Measurements from ENCODE around the gene ARMC5.

The ARMC5 gene

DNA sequence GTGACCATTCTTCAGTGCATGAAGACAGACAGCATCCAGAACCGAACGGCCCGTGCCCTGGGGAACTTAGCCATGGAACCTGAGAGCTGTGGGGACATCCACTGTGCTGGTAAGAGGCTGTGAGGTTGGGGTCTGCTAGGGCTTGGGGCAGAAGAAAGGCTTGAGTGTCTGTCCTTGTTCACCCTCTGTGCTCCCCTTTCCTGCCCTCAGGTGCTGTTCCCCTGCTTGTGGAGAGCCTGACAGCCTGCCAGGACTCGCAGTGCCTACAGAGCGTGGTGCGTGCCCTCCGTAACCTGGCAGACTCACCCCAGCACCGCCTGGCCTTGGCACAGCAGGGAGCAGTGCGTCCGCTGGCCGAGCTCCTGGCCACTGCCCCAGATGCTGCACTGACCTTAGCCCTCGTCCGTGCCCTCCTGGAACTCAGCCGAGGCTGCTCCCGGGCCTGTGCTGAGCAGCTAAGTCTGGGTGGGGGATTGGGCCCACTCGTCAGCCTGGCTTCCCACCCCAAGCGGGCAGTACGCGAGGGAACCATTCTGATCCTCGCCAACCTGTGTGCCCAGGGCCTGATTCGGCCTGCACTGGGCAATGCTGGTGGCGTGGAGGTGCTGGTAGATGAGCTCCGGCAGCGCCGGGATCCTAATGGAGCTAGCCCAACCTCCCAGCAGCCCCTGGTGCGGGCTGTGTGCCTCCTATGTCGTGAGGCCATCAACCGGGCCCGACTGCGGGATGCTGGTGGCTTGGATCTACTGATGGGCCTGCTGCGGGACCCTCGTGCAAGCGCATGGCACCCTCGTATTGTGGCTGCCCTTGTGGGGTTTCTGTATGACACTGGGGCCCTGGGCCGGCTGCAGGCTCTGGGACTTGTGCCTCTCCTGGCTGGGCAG is 2.9 kb downstream of the ARMC5 start:
- DNase-seq, result no peak

DNA sequence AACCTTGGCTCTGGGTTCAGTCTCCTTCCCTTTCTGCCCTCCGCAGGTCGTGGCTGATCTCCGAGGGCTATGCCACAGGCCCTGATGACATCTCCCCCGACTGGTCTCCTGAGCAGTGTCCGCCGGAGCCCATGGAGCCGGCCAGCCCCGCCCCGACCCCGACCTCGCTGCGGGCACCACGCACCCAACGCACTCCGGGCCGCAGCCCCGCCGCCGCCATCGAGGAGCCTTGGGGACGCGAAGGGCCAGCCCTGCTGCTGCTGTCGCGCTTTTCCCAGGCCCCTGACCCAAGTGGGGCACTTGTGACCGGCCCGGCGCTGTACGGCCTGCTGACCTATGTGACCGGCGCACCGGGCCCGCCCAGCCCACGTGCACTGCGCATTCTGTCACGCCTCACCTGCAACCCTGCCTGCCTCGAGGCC is 5.1 kb downstream of the ARMC5 start:
- no peak for DNase-seq

DNA sequence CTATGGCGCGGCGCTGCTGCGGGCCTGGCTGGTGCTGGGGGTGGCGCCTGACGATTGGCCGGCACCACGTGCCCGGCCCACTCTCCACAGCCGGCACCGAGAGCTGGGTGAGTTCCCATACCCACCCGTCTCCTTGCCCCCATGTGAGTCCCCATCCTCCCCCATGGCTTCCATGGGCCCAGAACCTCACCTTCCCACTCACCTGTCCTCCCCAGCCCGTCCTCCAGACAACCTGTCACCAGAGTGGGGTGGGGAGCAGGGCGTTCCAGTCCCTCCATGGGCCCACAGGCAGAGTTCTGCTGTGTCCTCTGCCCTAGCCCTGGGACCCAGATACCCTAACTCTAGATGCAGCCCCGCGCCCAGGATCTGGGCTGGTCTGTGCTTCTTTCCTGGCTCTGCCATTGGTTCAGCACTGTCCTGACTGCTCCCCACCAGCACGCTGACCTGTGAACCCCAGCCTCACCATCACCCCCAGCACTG is 5.5 kb downstream of the ARMC5 start:
- no peak for DNase-seq

DNA sequence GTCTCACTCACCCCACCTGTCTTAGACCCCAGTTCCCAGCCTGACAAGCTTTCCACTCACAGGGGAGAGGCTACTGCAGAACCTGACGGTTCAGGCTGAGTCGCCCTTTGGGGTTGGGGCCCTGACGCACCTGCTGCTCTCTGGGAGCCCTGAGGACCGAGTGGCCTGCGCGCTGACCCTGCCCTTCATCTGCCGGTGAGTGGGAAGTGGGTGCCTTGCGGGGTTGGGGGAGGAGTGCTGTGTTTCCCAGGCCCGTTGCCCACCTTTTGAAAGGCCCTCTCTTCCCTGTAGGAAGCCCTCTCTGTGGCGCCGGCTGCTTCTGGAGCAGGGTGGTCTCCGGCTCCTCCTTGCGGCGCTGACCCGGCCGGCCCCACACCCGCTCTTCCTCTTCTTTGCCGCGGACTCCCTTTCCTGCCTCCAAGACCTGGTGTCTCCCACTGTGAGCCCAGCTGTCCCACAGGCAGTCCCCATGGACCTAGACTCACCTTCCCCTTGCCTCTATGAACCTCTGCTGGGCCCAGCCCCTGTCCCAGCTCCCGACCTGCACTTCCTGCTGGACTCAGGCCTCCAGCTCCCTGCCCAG is 6.6 kb downstream of the ARMC5 start:
- DNase-seq, result no peak

DNA sequence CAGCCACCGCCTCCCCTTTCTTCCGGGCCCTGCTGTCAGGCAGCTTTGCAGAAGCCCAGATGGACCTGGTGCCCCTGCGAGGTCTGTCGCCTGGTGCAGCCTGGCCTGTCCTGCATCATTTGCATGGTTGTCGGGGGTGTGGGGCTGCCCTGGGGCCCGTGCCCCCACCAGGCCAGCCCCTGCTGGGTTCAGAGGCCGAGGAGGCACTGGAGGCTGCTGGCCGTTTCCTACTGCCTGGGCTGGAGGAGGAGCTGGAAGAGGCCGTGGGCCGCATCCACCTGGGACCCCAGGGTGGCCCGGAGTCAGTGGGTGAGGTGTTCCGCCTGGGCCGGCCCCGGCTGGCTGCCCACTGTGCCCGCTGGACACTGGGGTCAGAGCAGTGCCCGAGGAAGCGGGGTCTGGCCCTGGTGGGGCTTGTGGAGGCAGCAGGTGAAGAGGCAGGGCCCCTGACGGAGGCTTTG is 7.1 kb downstream of the ARMC5 start:
- DNase-seq, result no peak

DNA sequence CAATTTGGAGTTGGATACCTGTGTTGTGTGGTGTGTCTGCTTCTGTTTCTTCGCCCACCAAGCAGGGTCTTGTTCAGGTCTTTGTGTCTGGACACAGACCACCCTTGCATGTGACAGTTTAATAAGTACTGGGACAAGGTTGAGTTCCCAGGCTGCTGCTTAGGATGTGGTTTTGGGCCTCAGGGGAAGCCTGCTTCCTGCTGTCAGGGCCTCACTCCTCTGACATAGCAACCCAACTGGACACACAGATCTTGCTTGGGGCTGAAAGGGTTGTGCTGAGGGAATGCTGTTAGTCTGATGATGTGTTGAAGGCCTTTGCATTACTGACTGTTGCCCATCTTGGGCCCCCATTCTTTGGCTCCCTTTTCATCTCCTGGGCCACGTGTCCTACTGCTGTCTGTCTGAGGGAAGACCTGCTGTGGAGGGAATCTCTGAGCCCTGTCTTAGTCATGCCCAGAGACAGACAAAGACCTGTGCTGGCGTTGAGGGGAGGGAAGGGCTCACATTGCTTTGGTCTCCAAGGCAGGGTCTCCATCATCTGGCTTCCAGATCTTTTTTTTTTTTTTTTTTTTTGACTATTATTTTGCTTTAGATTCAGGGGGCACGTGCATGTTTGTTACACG is 8.0 kb downstream of the ARMC5 start:
- DNase-seq, result no peak

DNA sequence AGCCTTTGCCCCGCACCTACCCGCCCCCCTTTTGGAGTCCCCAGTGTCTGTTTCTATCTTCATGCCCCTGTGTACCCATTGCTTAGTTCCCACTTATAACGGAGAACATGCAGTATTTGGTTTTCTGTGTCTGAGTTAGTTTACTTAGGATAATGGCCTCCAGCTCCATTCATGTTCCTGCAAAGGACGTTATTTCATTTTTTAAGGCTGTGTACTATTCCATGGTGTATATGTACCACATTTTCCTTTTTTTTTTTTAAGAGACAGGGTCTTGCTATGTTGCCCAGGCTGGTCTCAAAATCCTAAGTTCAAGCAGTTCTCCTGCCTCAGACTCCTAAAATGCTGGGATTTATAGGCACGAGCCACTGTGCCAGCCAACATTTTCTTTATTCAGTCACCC is 8.6 kb downstream of the ARMC5 start:
- DNase-seq, result no peak

DNA sequence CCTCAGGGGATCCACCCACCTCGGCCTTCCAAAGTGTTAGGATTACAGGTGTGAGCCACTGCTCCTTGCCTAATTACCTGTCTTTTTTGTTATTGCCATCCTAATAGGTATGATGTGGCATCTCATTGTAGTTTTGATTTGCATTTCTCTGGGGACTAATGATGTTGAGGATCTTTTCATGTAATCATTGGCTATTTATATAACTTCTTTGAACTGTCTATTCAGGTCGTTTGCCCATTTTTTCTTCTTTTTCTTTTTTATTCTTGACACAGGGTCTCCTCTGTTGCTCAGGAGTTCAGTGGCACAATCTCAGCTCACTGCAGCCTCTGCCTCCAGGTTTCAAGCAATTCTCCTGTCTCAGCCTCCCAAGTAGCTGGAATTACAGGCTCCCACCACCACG is 11.3 kb downstream of the ARMC5 start:
- no peak for DNase-seq

DNA sequence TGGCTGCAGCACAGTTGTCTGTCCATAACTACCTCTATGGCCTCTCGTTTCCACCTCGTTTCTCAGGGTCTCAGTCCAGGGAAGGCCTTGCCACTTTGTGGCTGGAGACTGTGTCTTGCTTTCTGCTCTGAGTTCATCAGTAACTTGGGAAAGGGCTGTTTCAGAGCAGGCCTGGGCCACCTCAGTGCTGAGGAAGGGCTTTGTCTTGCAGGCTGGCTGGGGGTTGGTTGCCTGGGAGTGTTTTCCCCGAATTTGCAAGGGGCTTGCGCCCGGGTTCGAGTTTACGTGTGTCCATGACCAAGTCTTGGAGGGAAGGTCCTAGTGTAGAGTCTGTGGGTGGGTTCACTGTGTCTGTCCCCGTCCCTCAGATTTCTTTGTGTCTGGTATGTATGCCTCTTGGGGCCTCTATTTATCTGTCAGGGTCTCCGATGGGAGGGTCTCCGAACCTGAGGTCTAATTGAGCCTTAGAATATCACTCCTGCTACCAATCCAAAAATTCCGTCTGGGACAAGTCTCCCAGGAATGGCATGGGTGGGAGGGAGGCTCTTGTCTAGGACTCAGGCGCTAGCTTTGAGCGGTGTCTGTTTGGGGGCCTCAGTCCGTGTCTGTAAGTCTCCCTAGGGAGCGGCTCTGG is 12.1 kb downstream of the ARMC5 start:
- DNase-seq, result no peak

DNA sequence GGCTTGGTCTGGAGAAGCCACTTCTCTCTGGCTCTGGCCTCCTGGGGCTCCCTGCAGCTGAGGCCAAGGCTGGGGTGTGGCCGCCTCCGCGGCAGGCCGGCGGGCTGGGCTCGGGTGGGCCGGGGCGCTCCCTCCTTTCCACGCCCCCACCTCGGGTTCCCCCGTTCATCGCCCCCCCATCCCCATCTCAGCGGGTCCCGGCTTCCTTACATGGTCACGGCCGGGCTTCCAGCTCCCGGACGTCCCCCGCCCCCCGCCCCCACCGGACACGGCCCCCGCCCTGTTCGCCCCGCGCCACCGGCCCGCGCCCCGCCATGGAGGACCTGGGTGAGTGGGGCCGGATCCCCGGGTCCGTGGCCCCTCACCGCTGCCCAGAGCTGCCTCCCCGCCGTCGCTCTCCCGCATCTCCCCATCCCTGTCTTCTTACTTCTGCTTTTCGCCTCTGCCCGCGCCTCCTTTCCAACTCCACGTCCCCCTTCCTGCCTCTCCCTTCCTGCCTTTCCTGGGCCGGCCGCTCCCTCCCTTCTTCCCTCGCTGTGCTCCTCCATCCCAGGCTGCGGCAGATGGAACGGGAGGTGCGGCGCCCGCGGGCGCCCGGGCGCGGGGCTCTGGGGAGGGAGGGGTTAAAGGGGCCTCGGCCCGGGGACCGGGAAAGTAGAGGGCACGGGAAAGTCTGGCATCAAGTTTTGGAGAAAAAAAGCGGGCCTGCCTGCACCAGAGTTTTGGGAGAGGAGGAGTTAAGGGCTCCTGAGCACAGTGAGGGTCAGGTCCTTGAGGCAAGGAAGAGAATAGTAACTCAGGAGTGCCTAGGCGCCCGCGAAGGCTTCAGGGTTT is 12.8 kb downstream of the ARMC5 start, which contains the start of gene TGFB1I1:
Gene TGFB1I1, plus strand, starts transcription at position 278 of the 834 bp plus-strand sequence. Its CDS starts 37 bp downstream, at position 315.
- no peak for DNase-seq

DNA sequence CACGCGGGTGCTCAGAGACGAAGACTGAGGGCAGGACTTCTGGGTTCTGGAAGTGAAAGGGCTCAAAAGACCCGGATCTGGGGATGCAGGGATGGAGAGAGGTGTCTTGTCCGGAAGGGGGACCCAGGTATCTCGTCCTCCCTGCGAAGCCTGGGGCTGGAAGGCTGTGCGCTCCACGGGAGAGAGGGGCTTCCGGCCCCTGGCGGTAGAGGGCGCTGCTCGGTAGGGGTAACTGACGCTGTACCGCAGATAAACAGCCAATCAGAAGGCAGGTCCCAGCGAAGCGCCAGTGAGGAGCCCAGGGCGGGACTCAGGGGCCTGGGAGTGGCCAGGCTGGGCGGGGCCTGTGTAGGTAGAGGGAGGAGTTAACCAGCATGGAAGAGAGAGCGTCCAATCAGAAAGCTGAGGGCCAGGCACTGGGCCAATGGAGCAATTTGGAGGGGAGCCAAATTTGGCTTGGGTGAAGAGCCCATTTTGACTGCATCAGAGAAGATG is 13.5 kb downstream of the ARMC5 start:
- peak; percentile 93 for DNase-seq

DNA sequence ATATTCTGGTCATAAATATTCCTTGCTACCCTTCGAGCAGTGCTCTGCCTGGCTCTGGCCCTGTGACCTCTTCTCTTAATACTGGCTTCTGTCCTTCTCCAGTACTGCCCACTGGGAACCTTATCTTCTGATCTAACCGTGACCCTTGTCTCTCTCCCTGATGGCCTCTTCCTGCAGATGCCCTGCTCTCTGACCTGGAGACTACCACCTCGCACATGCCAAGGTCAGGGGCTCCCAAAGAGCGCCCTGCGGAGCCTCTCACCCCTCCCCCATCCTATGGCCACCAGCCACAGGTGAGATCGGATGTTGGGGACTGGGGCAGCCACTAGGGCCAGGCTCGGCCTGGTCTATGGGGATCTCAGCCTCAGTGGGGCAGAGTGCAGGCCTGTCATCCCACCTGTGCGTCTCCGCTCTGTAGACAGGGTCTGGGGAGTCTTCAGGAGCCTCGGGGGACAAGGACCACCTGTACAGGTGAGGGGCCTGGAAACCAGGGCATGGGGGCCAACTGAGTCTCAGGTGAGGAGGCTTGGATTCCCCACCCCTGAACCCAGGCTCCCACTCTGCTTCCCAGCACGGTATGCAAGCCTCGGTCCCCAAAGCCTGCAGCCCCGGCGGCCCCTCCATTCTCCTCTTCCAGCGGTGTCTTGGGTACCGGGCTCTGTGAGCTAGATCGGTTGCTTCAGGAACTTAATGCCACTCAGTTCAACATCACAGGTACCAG is 14.1 kb downstream of the ARMC5 start:
- DNase-seq, result no peak

DNA sequence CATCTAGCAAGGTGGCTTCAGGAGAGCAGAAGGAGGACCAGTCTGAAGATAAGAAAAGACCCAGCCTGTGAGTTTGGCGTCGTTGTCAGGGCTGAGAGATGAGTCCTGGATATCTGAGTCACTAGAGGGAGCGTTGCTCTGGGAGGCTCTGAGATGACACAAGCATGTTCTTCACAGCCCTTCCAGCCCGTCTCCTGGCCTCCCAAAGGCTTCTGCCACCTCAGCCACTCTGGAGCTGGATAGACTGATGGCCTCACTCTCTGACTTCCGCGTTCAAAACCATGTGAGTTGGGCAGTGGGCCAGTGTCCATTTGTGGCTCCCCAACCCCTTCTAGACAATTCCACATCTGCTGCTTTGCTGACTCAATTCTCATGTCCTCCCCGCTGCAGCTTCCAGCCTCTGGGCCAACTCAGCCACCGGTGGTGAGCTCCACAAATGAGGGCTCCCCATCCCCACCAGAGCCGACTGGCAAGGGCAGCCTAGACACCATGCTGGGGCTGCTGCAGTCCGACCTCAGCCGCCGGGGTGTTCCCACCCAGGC is 14.9 kb downstream of the ARMC5 start:
- no peak for DNase-seq

DNA sequence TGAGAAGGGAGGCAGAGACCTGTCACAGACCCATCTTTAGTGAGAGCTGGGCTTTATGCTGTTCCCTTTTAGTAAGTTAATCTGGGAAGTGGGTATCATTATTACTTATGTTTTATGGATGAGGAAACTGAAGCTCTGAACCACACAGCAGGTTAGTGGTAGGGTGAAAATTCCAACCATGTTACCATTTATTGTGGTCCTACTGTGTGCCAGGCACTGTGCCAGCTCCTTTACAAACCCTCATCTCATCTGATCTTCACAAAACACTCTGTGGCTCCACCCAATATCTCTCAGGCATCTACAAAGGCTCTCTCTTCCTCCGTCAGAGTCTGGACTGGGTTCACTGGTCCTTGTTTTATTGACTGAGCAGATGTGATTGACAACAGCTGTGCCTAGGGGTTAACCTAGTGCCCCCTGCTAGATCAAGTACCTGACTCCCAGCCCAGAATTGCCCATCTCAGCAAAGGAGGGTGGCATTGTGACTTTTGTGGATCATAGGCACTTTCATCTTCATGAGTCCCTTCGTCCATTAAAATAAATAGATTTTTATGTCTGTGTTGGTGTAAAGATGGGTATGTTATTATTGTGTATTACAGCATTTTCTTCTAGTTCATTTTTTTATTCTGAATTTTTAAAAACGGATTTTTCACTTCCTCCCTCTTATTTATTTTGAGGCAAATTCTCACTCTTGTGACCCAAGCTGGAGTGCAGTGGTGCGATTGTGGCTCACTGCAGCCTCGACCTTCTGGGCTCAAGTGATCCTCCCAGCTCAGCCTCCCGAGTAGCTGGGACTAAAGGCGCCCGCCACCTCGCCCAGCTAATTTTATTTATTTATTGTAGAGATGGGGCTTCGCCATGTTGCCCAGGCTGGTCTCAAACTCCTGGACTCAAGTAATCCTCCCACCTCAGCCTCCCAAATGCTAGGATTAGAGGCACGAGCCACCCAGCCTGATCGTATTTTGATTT is 15.8 kb downstream of the ARMC5 start:
- no peak for DNase-seq

DNA sequence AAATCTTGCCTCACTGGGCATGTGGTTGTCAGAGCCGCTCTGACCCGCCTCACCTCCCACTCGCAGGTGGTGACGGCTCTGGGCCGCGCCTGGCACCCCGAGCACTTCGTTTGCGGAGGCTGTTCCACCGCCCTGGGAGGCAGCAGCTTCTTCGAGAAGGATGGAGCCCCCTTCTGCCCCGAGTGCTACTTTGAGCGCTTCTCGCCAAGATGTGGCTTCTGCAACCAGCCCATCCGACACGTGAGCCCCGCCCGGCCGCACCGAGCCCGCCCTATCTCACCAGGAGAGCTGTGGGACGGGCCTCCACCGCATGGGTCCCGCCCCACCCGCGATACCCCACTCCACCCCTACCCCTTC is 16.6 kb downstream of the ARMC5 start:
- DNase-seq, result no peak

DNA sequence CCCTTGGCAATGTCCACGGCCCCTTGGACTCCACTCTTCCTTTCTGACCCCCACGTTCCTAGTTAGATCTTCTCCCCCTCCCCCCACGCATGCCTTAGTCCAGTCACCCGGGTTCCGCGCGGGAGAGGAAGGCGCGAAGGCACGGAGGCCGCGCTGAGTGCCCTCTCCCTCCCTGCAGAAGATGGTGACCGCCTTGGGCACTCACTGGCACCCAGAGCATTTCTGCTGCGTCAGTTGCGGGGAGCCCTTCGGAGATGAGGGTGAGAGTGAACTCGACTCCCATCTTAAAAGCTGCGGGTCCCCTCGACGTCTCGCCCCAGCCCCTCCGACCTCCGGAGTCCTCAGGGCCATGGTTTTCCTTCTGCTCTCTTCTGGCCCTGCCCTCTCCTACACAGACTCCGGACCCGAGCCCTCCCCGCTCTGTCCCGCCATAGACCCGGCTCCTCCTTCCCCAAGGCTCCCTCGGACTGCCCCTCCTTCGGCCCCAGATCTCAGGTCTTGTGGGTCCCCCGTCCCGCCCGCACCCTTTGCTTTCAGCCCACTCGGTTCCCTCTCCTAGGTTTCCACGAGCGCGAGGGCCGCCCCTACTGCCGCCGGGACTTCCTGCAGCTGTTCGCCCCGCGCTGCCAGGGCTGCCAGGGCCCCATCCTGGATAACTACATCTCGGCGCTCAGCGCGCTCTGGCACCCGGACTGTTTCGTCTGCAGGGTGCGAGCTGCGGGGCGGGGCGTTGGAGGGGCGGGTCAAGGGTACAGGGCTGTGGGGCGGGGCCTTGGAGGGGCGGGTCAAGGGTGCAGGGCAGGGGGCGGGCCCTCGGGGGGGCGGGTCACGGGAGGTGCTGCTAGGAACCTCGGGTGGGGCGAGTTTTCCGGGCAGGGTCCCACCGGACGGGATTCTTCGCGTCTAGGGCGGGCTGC is 17.3 kb downstream of the ARMC5 start:
- DNase-seq, result peak; percentile 44

DNA sequence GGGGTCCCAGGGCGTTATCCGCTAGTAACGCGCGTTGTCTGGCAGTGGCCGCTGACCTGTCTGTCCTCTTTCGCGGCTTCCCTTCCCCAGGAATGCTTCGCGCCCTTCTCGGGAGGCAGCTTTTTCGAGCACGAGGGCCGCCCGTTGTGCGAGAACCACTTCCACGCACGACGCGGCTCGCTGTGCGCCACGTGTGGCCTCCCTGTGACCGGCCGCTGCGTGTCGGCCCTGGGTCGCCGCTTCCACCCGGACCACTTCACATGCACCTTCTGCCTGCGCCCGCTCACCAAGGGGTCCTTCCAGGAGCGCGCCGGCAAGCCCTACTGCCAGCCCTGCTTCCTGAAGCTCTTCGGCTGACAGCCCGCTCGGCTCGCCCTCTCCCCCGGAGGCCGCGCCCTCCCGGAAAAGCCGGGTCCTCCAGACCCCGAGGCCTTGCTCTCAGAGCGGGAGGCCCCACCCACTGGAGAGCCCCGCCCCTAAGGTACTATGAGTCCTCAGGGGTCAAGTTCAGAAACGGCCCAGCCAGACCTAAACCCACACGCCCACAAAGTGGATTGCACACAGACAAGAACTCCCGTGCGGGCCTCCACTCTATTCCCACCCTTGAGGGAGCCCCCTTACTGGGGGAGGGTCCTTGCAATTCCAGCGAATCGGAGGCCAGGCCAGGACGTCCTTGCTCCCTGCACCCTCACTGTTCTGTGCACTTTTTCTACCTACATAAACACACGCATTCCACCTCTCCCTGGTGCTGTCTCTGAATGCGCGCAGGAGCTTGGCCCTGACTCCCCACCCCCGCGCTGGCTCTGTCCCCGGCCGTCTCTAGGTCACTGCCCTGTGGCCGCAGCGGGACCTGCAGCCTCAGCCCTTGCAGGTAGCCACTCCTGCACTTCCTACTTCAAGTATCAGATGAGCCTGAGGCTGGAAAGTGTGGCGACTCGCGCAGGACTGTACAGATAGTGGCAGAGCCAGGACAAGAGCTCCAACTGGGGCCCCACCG is 18.2 kb downstream of the ARMC5 start:
- peak; percentile 35 for DNase-seq

DNA sequence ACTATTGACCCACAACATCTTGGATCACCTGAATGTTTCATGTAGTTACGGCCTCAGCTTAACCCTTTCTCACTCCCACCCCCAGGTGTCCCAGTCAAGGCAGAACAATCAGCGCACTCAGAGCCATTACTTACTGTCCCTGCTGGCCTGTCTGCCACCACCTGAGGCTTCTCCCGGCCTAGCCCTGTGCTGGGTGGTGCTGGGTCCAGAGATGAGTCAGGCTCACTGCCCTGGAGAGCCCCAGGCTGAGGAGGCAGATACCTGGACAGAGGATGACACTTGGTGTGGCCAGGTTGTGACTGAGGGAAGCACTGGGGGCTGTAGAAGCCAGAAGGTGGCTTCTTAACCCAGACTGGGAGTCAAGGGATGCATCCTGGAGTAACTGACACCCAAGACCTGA is 19.7 kb downstream of the ARMC5 start:
- no peak for DNase-seq

All from SHP77 treated with DMSO at 0.1 percent for 48 hours (cell line).